ENCODE measurements around the gene IMMP2L. TPM values are rescaled to one million over a fixed set of nuclear protein-coding genes. Genes with fewer than 3 reads are reported as not detected.

Gene IMMP2L
- total and polyA plus RNA-seq, 2 donors (not counting 3 experiments of a cell fraction or from before 2014, with no cell fraction given): 9.9 to 11.8 TPM

DNA sequence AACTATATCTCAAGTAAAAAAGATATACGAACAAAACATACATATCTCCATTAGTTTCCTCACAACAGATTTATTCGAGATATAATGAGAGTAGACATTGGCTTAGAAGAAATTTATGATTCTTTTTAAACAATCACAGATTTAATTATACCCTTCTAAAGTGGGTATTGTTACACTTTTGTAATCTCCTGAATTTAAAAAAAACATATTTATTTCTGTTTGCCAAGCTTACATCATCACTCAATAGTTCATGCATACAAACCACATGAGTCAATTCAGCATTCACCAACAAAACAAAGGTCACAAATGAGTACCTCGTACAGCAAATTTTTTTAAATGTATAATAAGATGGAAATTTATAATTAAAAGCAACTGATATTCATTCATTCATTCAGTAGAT lies 453.8 kb downstream of the IMMP2L start:
- TF ChIP-seq EZH2 (IDR thresholded peaks at IDR 0.05; ENCODE audit: borderline replicate concordance, low read depth, low read length, severe bottlenecking): no peak
- TF ChIP-seq MYC (IDR thresholded peaks at IDR 0.05; ENCODE audit: low read depth, low read length): no peak
- TF ChIP-seq GATA2 (IDR thresholded peaks at IDR 0.05; ENCODE audit: insufficient read depth, insufficient read length, low read depth, low read length): no peak
- no peak for TF ChIP-seq POLR2A (IDR thresholded peaks at IDR 0.05; ENCODE audit: low read depth, low read length)
- no peak for TF ChIP-seq FOS (IDR thresholded peaks at IDR 0.05; ENCODE audit: borderline replicate concordance, insufficient read depth, low read length)
- TF ChIP-seq POLR2AphosphoS5 (IDR thresholded peaks at IDR 0.05; ENCODE audit: insufficient read depth, low read depth, low read length): no peak
- TF ChIP-seq, protein P1, sequence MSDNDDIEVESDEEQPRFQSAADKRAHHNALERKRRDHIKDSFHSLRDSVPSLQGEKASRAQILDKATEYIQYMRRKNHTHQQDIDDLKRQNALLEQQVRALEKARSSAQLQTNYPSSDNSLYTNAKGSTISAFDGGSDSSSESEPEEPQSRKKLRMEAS (IDR thresholded peaks at IDR 0.05; ENCODE audit: insufficient read depth, insufficient read length): no peak
- TF ChIP-seq, protein P2, sequence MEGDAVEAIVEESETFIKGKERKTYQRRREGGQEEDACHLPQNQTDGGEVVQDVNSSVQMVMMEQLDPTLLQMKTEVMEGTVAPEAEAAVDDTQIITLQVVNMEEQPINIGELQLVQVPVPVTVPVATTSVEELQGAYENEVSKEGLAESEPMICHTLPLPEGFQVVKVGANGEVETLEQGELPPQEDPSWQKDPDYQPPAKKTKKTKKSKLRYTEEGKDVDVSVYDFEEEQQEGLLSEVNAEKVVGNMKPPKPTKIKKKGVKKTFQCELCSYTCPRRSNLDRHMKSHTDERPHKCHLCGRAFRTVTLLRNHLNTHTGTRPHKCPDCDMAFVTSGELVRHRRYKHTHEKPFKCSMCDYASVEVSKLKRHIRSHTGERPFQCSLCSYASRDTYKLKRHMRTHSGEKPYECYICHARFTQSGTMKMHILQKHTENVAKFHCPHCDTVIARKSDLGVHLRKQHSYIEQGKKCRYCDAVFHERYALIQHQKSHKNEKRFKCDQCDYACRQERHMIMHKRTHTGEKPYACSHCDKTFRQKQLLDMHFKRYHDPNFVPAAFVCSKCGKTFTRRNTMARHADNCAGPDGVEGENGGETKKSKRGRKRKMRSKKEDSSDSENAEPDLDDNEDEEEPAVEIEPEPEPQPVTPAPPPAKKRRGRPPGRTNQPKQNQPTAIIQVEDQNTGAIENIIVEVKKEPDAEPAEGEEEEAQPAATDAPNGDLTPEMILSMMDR (IDR thresholded peaks at IDR 0.05; ENCODE audit: extremely low read depth in 1 of 2, insufficient read depth in 1 of 2, low read depth in 1 of 2, low read length in 2 of 2): no peak
- TF ChIP-seq JUN (IDR thresholded peaks at IDR 0.05; ENCODE audit: borderline replicate concordance, insufficient read depth, insufficient read length, low read depth): no peak
- DNase-seq (ENCODE audit: low read depth, low spot score): no peak
- FAIRE-seq: no peak
- Histone ChIP-seq H3K36me3 (ENCODE audit: control insufficient read depth in 2 of 2, extremely low read depth in 1 of 2, insufficient read depth in 2 of 2, low read length in 2 of 2) (no peaks in the 10 kb centered on the region), H3K4me2 (ENCODE audit: insufficient read depth, low read length) (no peak overlapping the region), H3K4me1 (ENCODE audit: control insufficient read depth, extremely low read depth, insufficient read depth, low read length) (peaks cover 3% of the 10 kb centered on the region), H4K20me1 (replicated peaks; ENCODE audit: control insufficient read depth, extremely low read depth, insufficient read depth, low read length) (no peaks in the 10 kb centered on the region), H3K9ac (replicated peaks; ENCODE audit: extremely low read depth, insufficient read depth, low read length) (no peak overlapping the region), H2AFZ (ENCODE audit: low read depth, low read length) (no peak overlapping the region), H3K79me2 (ENCODE audit: control insufficient read depth, insufficient read depth, low read length) (no peaks in the 10 kb centered on the region), H3K9me1 (replicated peaks; ENCODE audit: control insufficient read depth, extremely low read depth, insufficient read depth, low read length) (no peaks in the 10 kb centered on the region), H3K9me3 (replicated peaks; ENCODE audit: control insufficient read depth, insufficient read depth, low read length) (no peaks in the 10 kb centered on the region), H3K27me3 (ENCODE audit: control insufficient read depth in 2 of 2, insufficient read depth in 2 of 2, low read length in 2 of 2) (no peaks in the 10 kb centered on the region), H3K27ac (ENCODE audit: insufficient read depth, low read depth, low read length) (no peak overlapping the region), H3K4me3 (replicated peaks in 1 of 3; ENCODE audit: insufficient read depth in 1 of 3, low read depth in 1 of 3, low read length in 3 of 3) (no peak overlapping the region)
- no TSS peak for BruUV-seq (replicated peaks)
- intact Hi-C loops (cut with micrococcal nuclease): no loop called here
- dilution Hi-C loops (cut with MboI; ENCODE audit: extremely low pct_ligation_motif_present, low sequenced_read_pairs): no loop called here
- CTCF ChIA-PET: interaction anchor here (1.5 to 2.2 kb wide), 2 partner anchors 10 to 19 kb away, joined by 4 to 8 read pairs; no protein-coding TSS in a partner anchor
- POLR2A ChIA-PET: no interaction called here
